HG03439 (cell line): ENCODE data around the gene ZDHHC11B.
"Not testable (repeated sequence)": the region's sequence is repeated elsewhere in the genome, so short reads cannot be mapped to it uniquely, and the experiment has no call there.

Source experiments
- ATAC-seq: cut with Tn5 transposase; IDR thresholded peaks from one replicate; pipeline ENCODE4 v1.9.1; 2021; ENCODE audit warnings: mild to moderate bottlenecking, moderate library complexity; ENCODE audit not compliant: unreplicated experiment

Gene ZDHHC11B

DNA sequence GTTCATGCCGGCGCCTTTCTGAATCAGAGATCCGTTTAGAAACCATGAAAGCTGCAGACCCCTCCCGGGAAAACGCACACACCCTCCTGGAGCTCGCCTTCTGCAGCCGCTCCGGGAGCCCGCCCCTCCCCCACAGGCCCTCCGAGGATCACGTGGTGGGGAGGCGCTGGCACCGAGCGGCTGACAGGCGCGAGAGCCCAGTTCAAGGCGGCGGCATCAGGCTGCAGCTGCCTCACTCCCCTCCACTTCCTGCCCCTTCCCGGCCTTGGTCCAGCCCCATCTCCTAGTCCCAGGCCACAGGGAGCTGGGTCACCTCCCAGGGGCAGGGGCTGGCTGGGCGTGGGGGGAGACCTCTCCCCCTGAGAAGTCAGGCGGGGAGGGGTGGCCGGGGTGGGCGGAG lies 93.5 kb downstream of the ZDHHC11B start:
- ATAC-seq, result not testable (repeated sequence)

DNA sequence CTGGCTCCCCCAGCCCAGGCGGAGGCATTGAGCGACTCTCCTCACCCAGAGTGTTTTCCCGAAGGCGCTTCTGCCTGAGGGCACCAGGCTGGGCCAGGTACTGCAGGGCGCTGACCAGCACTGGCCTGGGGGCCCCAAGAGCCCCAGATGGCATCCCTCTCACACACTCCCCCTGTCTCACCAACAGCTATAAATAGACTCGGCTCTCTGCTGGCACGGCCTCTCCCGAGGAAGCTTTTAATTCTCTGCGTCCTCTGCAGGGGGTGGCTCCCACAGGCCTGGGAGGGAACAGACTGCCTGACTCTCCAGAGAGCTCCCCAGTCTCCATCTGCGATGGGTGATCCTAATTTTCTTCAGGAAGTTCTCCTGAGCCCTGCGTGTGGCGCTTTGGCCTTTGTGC lies 94.2 kb downstream of the ZDHHC11B start:
- not testable (repeated sequence) for ATAC-seq

DNA sequence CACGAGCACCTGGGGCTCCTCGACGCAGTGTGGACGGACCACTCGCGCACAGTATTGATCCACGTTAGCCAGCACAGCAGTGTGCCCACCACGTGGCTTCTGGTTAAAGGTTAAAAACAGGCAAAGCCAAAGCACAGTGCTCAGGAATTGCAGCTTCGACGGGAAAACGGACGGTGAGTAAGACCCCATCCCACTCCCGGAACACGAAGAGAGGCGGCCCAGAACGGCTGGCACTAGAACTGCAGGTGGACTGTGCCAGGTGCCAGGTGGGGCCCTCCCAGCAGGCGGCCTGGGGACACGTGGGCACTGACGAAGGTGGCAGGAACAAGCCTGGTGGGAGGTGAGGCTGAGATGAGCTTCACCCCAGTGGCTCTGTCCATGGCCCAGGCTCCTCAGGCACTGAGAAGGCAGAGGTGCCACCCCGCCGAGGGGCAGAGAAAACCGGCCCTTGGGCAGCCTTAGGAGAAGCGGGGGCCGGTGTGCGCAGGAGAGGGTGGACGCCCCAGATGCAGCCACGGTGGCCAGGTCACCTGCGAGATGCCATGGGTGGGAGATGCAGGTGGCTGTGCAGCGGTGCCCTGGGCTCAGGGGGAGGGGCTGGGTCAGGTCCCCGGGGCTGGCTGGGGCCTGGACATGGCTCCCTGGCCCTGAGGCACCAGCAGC lies 96.0 kb downstream of the ZDHHC11B start:
- not testable (repeated sequence) for ATAC-seq

DNA sequence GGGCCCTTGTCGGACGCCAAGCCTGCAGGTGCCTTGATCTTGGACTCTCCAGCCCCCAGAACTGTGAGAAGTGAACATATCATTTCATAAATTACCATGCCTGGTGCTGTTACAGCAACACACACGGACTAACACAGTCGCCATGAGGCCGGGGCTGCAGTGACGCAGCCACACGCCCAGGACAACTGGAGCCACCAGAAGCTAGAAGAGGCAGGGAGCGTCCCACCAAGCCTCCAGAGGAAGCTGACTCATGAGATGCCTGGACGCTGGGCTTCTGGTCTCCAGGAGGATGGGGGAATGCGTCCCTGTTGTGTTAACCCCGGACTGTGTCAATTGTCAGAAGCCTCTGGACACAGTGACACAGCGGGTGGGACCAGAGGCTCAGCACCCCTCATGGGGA lies 97.6 kb downstream of the ZDHHC11B start:
- not testable (repeated sequence) for ATAC-seq

DNA sequence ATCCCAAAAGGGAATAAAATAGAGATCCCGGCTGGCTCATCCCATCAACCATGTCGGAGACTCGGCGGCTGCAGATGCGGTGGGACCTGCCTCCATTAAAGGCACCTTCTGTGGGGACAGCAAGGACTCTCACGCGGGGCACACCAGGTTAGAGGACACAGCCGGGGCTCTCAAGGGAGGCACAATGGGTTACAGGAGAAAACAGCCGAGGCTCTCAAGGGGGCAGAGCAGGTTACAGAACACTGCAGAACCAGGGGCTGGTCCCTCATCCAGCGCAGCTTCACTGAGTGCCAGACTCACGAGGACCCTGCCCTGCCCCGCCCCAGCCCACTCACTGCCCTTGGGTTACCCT lies 98.4 kb downstream of the ZDHHC11B start:
- ATAC-seq, result not testable (repeated sequence)

DNA sequence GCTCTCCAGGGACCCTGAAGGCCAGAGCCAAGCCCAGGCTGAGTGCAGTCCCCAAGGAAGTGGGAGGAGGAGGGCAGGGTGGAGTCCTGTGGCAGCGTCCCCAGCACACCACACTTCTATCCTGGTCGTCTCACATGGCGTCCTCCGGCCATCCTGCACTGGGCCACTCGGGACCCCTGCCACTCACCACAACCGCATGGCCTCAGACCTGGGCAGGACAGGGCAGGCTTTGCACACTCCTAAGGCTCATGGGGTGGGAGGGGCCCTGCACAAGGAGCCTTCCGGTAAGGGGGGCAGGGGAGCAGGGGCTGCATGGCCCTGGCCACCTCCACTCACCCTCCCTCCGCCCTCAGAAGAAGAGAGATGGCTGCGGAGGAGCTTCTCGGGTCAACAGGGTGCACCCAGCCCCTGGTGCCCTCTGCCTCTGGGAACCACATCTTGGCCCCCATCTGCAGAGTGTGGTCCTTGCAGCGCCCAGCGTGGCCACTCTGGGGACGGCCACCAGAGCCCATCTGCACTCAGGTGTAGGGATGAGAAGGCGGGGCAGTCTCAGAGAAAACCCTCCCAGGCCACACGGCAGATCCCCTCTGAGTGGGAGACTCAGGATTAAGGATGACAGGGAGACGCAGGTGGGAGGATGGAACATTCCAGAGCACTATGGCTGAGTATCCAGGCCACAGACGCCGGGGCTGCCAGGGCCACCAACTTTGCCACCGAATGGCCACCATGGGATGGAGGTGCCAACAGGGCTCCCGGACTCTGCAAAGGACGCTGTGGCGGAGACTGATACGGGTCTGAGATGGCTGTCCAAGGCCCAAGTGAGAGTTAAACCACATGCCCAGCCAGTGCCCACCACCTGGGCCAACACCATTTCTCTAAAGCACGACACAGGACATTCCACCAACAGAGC lies 99.0 kb downstream of the ZDHHC11B start:
- no peak for ATAC-seq

DNA sequence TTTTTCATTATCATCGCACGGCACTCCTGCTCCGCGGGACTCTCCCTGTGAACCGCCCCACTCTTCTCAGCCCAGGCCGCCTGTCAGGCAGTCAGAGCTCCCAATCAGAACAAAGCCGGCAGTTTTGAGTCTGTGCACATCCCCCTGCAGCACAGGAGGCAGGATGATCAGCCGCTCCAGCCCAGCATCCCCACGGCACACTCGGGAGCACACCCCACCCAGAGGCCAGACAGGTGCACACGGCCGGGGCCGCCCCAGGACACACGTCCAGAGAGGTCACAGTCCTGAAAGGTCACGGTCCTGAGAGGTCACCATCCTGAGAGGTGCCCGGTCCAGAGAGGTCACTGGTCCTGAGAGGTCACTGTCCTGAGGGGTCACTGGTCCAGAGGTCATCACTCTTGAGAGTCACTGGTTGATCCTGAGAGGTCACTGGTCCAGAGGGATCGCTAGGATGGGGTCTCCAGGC lies 99.7 kb downstream of the ZDHHC11B start:
- no peak for ATAC-seq

DNA sequence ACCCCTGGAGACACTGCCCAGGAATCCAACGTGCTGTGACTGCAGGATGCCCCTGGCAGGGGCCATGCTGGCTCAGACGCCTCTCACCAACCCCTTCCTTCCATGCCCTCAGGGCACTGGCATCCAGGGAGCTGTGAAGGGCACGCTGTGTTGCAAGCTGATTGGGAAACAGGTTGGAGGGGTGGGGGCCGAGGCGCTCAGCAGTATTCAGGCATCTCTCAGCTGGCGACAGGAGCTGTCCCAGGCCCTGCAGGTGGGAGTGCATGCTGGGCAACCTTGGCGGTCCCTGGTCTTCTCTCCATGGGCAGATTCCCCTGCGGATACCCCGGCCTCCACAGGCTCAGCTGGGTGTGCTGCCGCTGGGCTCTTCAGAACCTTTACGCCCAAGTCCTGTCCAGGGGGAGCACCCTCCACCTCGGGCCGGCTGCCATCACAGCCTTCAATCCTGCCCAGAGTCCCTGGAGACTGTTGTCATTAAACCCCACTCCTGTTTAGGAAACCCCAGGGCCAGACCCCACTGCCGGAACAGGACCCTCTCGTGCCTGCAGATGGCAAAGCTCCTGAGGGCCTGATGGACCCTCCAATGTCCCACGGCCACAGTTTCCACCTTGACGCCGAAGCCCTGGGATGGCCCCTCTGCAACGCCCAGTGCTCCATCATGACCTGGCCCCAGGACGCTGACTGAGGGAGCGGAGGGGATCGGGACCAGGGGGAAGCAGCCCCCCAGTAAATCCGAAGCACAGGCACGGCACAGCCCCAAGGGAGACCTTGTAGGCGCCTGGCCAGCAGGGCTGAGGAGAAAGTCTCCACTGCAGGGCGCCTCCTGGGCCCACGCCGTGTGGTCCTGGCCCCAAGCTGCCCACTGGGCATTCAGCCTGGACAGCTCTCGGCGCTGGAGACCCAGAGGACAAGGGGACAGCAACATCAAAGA lies 100.7 kb downstream of the ZDHHC11B start:
- no peak for ATAC-seq

DNA sequence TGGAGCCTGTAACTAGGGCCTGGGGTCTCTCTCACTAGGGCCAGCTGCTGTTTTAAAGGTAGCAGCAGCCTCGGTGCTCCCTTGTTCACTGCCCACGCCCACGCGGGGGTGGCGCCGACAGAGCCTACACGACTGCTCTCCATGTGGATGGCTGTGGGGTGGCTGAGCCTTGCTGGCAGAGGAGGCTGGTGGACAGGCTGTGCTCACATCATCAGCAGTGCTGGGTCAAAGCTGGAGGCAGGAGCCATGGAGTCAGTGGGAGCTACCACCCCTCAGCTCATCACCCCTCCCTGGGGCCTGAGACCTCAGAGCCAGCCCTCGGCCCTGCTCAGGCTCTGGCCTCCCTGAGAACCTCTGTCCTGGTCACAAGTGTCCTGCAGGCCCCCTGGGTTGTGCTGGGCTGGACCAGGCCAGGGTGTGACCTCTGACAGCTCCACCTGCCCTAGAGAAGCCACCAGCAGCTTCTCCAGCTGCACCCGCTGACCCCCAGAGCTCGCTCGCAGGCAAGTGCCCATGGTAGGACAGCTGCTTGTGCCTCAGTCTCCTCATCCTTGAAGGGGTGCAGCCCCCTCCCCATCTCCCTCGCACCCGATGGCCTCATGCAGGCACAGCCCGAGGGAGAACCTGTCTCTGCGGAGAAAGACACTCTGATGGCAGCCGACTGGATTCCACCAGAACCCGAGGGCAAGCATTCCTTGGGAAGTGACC lies 101.7 kb downstream of the ZDHHC11B start:
- not testable (repeated sequence) for ATAC-seq

DNA sequence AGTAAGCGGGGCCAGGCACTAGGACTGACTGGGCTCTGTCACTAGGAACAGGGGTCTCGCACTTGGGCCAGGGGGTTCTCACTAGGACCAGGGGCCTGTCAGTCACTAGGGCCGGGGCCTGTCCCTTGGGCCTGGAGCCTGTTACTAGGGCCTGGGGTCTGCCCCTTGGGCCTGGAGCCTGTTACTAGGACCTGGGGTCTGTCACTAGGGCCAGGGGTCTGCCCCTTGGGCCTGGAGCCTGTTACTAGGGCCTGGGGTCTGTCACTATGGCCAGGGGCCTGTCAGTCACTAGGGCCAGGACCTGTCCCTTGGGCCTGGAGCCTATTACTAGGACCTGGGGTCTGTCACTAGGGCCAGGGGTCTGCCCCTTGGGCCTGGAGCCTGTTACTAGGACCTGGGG lies 102.3 kb downstream of the ZDHHC11B start:
- ATAC-seq, result not testable (repeated sequence)

DNA sequence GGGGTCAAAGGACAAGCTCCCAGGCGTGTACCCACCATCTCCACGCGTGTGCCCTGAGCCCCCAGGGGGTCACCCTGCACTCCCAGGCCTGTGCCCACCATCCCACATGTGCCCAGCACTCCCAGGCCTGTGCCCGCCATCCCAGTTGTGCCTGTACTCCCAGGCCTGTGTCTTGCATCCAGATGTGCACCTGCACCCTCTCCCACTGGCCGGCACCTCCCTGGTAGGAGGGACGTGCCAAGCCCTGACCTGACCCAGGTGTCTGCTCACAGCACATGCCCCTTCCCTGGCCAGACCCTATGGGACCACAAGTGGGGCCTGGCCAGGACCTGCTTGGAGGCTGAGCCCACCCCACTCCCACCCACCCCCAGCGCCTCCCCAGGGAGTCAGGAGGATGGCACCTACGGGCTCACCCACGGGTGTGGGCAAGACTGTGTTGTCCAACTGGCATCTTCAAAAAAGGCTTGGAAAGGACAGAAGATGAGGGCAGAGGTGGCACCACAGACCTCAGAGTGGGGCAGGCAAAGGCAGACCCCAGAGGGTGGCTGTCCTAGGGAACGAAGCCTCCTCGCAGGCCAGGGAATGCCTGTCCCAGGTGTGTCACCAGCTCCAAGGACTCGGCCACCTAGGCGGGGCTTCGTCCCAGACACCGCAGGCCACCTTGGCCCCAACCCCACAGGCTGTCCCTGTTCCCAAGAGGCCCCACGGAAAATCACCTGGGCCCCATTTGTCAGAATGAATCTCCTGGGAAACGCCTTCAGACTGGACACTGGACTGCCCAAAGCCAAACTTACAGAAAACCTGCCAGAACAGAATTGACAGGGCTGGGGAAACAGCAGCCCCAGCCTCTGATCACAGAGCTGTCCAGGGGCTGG lies 103.0 kb downstream of the ZDHHC11B start:
- ATAC-seq, result not testable (repeated sequence)

DNA sequence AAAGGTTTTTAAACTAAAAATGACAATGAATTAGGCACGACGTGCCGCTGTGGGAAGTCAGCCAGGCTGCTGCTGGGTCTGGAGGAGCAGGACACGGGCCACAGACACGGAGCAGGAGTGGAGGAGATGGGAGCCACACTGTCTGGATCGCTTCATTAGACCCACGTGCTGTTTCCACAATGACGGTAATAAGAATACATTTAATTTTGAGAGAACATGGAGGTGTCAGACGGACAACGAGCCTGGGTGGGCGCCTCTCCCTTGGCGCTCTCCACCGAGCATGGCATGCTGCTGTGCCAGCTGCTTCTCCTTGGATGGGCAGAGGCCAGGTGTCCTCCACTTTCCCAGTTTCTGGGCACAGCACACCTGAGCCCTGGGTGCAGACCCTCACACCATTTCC lies 103.7 kb downstream of the ZDHHC11B start:
- ATAC-seq, result not testable (repeated sequence)

DNA sequence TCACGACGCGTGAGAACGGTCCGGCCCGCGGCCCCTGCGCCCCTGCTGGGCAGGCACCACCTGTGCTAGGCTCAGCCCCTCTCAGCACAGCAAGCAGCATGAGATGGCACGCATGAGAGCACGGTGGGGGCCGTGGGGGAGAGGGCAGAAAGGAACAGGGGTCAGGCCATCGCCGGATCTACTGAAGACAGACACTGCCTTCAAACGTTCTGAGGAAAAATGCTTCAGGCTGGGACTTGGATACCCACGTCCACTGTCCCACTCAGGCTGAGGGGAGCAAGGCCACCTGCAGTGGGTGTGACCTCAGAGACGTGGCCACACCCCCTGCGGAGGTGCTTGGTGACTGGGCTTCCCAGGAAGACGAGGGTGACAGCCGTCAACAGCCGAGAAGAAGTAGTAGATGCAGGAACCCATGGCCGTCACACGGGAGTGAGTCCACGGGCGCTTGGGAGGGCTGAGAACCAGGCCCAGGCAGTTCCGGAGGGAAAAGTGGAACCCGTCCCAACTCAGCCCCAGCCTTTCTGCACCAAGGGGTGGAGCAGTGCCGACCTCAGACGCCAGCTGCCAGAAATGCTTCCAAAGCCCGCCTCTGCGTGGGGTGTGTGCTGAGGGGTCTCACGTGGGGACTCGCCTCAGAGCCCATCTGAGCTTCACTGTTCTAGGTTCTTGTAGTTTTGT lies 104.3 kb downstream of the ZDHHC11B start:
- ATAC-seq, result not testable (repeated sequence)

DNA sequence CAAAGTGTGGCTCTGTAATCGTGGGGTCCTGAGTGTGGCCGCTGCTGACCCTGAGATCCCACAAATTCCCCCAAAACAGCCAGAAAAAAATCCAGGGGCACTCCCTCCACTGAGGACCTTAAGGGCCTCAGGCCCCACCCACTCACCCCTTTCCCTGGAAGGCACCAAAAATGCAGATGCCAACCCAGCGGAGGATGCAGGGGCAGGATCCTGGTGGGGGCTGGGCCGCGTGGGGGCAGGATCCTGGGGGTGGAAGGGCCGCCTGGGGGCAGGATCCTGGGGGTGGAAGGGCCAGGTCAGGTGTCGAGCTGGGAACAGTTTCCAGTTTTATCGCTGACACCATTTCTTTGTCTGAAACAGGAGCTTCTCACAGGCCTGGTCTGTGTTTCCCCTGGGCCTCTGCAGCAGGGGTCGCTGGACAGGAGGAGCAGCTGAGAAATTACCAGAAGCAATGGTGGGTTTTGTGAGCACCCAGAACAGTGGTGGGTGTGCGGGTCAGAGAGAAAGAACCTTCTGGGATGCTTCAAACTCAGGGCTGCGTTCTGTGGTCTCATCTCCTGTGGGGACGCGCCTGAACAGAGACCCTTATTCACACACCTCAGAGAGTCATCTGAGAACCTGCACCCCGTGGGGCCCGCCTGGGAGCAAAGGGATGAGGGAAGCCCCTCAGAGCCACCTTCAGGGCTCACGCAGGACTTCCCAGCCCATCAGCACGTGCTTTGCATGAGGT lies 105.2 kb downstream of the ZDHHC11B start:
- ATAC-seq, result not testable (repeated sequence)

DNA sequence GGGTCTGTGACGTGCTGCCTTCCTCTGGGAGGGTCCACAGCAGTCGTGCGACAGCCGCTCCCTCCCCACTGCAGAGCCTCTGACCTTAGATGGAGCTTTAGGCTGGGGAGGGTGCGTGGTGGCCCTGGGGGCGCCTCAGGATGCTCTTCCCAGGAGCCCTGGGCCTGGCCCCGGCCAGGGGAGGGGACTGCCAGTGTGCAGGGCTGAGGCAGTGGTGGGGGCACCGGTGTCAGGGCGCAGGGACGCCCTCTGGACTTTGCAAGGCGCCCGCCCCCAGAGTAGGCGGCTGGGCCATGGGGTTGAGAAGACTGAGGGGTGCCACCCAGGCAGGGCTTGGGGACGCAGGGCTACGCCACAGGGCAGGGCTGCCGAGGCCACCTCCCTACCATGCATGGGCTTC lies 106.0 kb downstream of the ZDHHC11B start:
- ATAC-seq, result not testable (repeated sequence)

DNA sequence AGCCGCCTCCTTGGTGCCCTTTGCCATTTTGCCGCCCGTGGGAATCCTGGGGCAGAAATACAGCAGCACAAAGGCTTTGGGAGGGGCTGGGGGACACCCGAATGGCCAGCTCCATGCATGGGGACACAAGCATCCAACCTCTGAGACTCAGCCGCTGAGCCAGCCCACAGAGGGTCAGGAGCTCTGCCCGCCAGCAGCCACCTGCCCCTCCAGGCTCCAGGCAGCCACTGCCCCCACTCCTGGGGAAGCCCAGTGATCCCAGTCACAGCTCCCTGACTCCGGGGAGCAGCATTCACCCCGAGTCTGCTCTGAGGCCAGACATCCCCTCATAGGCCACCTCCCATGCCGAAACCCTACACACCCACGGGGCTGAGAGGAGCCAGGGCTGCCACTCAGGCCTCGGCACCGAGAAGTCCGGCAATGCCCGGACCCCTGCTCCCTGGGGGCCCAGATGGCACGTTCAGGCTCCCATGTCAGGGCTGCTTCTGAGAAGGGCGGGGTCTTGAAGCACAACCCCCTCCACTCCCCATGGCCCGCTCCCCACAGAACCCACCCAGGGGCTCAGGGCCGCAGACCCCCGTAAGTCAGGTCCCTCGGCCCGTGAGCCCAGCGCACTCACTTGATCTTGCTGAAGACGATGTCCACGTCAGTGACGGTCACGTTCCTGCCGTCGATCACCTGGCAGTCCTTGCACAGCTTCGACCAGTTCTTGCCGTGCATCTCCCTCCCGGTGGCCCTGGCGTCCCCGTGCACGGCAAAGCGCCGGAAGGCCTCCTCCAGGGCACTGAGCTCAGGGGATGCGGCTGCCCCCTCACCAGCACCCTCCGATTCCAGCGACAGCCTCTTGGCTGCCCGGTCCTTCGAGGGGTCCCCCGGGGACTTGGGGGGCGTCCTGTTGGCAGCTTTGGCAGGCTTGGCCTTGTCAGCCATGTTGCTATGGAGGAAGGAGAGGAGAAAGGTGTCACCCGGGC lies 107.1 kb downstream of the ZDHHC11B start:
- ATAC-seq, result no peak

DNA sequence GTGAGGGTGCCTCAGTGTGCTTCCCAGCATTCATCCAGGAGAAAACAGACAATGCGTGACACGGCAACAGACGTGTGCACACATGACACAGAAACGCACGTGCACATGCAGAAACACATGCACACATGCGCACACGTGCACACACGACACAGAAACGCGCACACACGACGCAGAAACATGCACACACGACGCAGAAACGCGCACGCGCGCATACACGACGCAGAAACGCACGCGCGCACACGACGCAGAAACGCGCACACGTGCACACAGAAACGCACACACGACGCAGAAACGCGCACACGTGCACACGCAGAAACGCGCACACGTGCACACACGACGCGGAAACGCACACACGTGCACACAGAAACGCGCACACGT lies 107.8 kb downstream of the ZDHHC11B start:
- ATAC-seq, result no peak
